Measurements from ENCODE around the gene RNFT2.

RNFT2 gene

DNA sequence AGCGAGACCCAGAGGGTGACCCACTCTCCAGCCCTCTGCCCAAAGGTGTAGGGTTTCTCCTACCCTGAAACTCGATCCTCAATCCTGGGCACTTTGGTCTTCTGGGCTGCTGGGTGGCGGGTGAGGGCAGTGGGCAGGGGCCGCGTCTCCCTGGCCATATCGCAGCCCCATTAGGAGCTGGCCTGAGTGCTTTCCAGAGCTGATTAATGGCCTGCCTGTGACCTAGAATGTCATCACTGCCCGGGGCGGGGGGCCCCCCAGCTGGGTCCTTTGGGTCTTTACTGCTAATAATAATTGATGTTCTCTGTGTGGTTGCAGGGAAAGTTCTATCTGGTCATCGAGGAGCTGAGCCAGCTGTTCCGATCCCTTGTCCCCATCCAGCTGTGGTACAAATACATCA, 95.4 kb downstream of the RNFT2 start (continued):
- TF ChIP-seq, protein P1, sequence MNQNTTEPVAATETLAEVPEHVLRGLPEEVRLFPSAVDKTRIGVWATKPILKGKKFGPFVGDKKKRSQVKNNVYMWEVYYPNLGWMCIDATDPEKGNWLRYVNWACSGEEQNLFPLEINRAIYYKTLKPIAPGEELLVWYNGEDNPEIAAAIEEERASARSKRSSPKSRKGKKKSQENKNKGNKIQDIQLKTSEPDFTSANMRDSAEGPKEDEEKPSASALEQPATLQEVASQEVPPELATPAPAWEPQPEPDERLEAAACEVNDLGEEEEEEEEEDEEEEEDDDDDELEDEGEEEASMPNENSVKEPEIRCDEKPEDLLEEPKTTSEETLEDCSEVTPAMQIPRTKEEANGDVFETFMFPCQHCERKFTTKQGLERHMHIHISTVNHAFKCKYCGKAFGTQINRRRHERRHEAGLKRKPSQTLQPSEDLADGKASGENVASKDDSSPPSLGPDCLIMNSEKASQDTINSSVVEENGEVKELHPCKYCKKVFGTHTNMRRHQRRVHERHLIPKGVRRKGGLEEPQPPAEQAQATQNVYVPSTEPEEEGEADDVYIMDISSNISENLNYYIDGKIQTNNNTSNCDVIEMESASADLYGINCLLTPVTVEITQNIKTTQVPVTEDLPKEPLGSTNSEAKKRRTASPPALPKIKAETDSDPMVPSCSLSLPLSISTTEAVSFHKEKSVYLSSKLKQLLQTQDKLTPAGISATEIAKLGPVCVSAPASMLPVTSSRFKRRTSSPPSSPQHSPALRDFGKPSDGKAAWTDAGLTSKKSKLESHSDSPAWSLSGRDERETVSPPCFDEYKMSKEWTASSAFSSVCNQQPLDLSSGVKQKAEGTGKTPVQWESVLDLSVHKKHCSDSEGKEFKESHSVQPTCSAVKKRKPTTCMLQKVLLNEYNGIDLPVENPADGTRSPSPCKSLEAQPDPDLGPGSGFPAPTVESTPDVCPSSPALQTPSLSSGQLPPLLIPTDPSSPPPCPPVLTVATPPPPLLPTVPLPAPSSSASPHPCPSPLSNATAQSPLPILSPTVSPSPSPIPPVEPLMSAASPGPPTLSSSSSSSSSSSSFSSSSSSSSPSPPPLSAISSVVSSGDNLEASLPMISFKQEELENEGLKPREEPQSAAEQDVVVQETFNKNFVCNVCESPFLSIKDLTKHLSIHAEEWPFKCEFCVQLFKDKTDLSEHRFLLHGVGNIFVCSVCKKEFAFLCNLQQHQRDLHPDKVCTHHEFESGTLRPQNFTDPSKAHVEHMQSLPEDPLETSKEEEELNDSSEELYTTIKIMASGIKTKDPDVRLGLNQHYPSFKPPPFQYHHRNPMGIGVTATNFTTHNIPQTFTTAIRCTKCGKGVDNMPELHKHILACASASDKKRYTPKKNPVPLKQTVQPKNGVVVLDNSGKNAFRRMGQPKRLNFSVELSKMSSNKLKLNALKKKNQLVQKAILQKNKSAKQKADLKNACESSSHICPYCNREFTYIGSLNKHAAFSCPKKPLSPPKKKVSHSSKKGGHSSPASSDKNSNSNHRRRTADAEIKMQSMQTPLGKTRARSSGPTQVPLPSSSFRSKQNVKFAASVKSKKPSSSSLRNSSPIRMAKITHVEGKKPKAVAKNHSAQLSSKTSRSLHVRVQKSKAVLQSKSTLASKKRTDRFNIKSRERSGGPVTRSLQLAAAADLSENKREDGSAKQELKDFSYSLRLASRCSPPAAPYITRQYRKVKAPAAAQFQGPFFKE (tag by site-specific recombination; IDR thresholded peaks at IDR 0.05; ENCODE audit: borderline replicate concordance): no peak
- TF ChIP-seq HOXC10 (CRISPR knock-in tag; IDR thresholded peaks at IDR 0.05): no peak

DNA sequence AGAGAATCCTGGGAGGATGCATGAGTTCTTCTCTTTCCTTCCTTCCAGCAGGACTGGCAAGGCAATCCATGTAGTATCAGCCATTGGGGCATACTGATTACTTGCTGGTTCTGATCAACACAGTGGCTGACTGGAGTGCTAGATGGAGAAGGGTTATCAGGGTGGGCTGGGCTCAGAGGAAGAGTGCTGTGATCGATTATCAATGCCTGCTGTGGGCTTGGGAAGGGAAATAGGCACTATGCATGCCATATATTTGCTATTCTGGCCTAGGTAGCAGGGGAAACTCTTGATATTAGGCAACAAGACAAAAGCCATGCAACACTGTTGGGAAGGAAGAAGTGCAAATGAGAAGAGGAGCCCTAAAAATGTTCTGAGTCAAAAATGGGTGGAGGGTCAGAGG, 97.4 kb downstream of the RNFT2 start:
- Histone ChIP-seq H3K4me3 (ENCODE audit: low read depth, low read length) (no peak overlapping the region), H3K4me1 (ENCODE audit: control insufficient read depth, insufficient read depth, low read length) (no peaks in the 10 kb centered on the region), H3K9me3 (ENCODE audit: control insufficient read depth, insufficient read depth, low read depth, low read length) (no peaks in the 10 kb centered on the region), H3K36me3 (ENCODE audit: control insufficient read depth in 2 of 2, insufficient read depth in 1 of 2, low read length in 2 of 2) (peaks cover 10 to 11% of the 10 kb centered on the region in 2 experiments; a peak in 2 of 3 replicates), H3K27ac (ENCODE audit: extremely low read depth, low read depth, low read length) (no peak overlapping the region)
- ChIA-PET CTCF (no interaction called here), POLR2A (no interaction called here)
- TF ChIP-seq ZBTB1 (tag by site-specific recombination; IDR thresholded peaks at IDR 0.05): no peak
- peak; percentile 35; the same call in 1 of the 2 replicates for TF ChIP-seq ZBTB17 (tag by site-specific recombination; IDR thresholded peaks at IDR 0.05)

DNA sequence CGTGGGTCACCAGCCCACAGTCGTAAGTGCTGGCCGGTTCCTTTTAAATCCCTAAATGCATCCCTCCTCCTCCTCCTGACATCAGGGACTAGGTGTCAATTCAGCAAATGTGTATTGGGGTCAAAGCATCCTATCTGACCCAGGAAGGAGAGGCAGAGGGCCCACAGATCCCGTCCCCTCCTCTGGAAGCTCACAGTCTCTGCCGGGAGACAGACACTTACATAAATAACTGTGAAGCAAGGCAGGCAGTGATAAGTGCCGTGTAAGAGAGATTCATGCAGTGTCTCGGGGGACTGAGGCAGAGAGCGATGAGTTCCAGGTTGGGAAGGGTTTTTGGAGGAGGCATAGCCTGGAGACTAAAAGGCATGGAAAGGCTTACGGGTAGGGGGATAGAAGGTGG, 99.0 kb downstream of the RNFT2 start:
- ChIA-PET POLR2A (no interaction called here), CTCF (interaction anchor here (1.0 kb wide), 1 partner anchor 26 kb away, joined by 3 read pairs; no protein-coding TSS in a partner anchor)
- Histone ChIP-seq H3K9me3 (ENCODE audit: control insufficient read depth, insufficient read depth, low read depth, low read length) (no peaks in the 10 kb centered on the region), H3K36me3 (ENCODE audit: control insufficient read depth in 2 of 2, insufficient read depth in 1 of 2, low read length in 2 of 2) (peaks cover 10 to 11% of the 10 kb centered on the region in 2 experiments; a peak in 2 of 3 replicates), H3K4me1 (ENCODE audit: control insufficient read depth, insufficient read depth, low read length) (no peaks in the 10 kb centered on the region), H3K4me3 (ENCODE audit: low read depth, low read length) (no peak overlapping the region), H3K27ac (ENCODE audit: extremely low read depth, low read depth, low read length) (no peak overlapping the region)
- TF ChIP-seq EGR2 (tag by site-specific recombination; IDR thresholded peaks at IDR 0.05; ENCODE audit: low read depth): no peak
- no peak for TF ChIP-seq HOXD13 (CRISPR knock-in tag; IDR thresholded peaks at IDR 0.05; ENCODE audit: borderline replicate concordance)
- no peak for TF ChIP-seq ZBTB21 (tag by site-specific recombination; IDR thresholded peaks at IDR 0.05)

GRCh38 chr12:116838365-116838764, 100.2 kb downstream of the RNFT2 start:
- CTCF ChIA-PET: interaction anchor here (0.6 to 0.7 kb wide), 2 partner anchors 100 to 1255 kb away, joined by 3 to 4 read pairs; no protein-coding TSS in a partner anchor
- no peak for TF ChIP-seq ZNF654 (tag by site-specific recombination; IDR thresholded peaks at IDR 0.05; ENCODE audit: low read depth)
- TF ChIP-seq ZNF791 (tag by site-specific recombination; IDR thresholded peaks at IDR 0.05): no peak
- no peak for TF ChIP-seq SETDB1 (IDR thresholded peaks at IDR 0.05; ENCODE audit: insufficient read length, low read length)
- TF ChIP-seq KLF8 (tag by site-specific recombination; IDR thresholded peaks at IDR 0.05): no peak
- TF ChIP-seq, protein P2, sequence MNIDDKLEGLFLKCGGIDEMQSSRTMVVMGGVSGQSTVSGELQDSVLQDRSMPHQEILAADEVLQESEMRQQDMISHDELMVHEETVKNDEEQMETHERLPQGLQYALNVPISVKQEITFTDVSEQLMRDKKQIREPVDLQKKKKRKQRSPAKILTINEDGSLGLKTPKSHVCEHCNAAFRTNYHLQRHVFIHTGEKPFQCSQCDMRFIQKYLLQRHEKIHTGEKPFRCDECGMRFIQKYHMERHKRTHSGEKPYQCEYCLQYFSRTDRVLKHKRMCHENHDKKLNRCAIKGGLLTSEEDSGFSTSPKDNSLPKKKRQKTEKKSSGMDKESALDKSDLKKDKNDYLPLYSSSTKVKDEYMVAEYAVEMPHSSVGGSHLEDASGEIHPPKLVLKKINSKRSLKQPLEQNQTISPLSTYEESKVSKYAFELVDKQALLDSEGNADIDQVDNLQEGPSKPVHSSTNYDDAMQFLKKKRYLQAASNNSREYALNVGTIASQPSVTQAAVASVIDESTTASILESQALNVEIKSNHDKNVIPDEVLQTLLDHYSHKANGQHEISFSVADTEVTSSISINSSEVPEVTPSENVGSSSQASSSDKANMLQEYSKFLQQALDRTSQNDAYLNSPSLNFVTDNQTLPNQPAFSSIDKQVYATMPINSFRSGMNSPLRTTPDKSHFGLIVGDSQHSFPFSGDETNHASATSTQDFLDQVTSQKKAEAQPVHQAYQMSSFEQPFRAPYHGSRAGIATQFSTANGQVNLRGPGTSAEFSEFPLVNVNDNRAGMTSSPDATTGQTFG (tag by site-specific recombination; IDR thresholded peaks at IDR 0.05; ENCODE audit: borderline replicate concordance): no peak
- TF ChIP-seq GLI4 (tag by site-specific recombination; IDR thresholded peaks at IDR 0.05): no peak
- TF ChIP-seq ZNF768 (tag by site-specific recombination; IDR thresholded peaks at IDR 0.05): no peak
- TF ChIP-seq KLF10 (tag by site-specific recombination; IDR thresholded peaks at IDR 0.05): no peak
- TF ChIP-seq BCL6B (tag by site-specific recombination; IDR thresholded peaks at IDR 0.05): no peak
- TF ChIP-seq FEZF1 (tag by site-specific recombination; IDR thresholded peaks at IDR 0.05): no peak
- no peak for TF ChIP-seq ZNF660 (tag by site-specific recombination; IDR thresholded peaks at IDR 0.05)
- no peak for TF ChIP-seq ZBTB20 (tag by site-specific recombination; IDR thresholded peaks at IDR 0.05)
- POLR2A ChIA-PET: no interaction called here
- Histone ChIP-seq H3K36me3 (ENCODE audit: control insufficient read depth in 2 of 2, insufficient read depth in 1 of 2, low read length in 2 of 2) (peaks cover 10 to 11% of the 10 kb centered on the region in 2 experiments; a peak in 2 of 3 replicates), H3K9me3 (ENCODE audit: control insufficient read depth, insufficient read depth, low read depth, low read length) (no peaks in the 10 kb centered on the region), H3K4me3 (ENCODE audit: low read depth, low read length) (no peak overlapping the region), H3K4me1 (ENCODE audit: control insufficient read depth, insufficient read depth, low read length) (no peaks in the 10 kb centered on the region), H3K27ac (ENCODE audit: extremely low read depth, low read depth, low read length) (no peak overlapping the region)
